Esophagus squamous epithelium (tissue), 4 donors: ENCODE data around the gene ZNF532.

Source experiments
- CTCF ChIP-seq, 6 experiments: fragments of 450-650 bp in 4 of 6; fragments of 200-600 bp in 2 of 6; sonication (generic) in 2 of 6; IDR thresholded peaks; one replicate each; pipeline ENCODE4 v1.5.1; 2016 to 2019; ENCODE audit warnings: antibody characterized with exemption in 6 of 6, mild to moderate bottlenecking in 4 of 6, moderate library complexity in 4 of 6
- POLR2A ChIP-seq, 4 donors: fragments of 450-650 bp; IDR thresholded peaks; one replicate each; pipeline ENCODE4 v1.6.1; 2017; ENCODE audit warnings: antibody characterized with exemption in 4 of 4, mild to moderate bottlenecking in 4 of 4, moderate library complexity in 3 of 4

- TF ChIP-seq CTCF (IDR thresholded peaks at IDR 0.05) (no peak), POLR2A (IDR thresholded peaks at IDR 0.05) (no peak)
Measured at GRCh38 chr18:58927659-58928058, 63.0 kb downstream of the ZNF532 start.
